Subcutaneous adipose tissue (tissue), 4 donors: ENCODE measurements around the gene NFATC2. TPM values are rescaled to one million over a fixed set of nuclear protein-coding genes. Genes with fewer than 3 reads are reported as not detected.

Experiments
- total RNA-seq, 4 donors: library from RNA; depleted of rRNA; stranded (reverse); fragments of >200 nt; gene quantifications; one replicate each; pipeline ENCODE4 v1.1.0, GENCODE V29; 2016
- TF ChIP-seq, protein P1 (sequence below): fragments of 450-650 bp; IDR thresholded peaks from one replicate; pipeline ENCODE4 v1.5.1; 2016; ENCODE audit warnings: low read depth, mild to moderate bottlenecking, control low read depth, antibody characterized with exemption, moderate library complexity

NFATC2 gene
- total RNA-seq, 4 donors from 2014 or later: 2.3 to 7.5 (median 5.8) TPM

DNA sequence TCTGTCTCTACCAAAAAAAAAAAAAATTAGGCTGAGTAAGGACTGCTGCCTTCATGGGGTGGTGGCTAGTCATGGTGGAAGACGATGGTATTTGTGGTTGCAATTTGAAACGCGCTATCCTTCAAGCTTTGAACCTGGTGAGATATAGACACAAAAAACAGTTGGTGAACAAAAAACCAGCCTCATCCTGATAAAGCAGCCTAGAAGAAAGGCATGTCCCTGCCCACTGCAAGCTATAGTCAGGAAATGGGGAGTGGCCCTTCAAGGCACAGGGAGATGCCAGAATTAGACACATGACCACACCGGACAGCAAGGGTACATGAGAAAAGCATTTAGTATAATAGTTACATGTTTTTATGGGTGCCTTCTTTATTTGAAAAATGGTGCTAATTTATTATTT lies 193.6 kb downstream of the NFATC2 start:
- TF ChIP-seq, protein P1, sequence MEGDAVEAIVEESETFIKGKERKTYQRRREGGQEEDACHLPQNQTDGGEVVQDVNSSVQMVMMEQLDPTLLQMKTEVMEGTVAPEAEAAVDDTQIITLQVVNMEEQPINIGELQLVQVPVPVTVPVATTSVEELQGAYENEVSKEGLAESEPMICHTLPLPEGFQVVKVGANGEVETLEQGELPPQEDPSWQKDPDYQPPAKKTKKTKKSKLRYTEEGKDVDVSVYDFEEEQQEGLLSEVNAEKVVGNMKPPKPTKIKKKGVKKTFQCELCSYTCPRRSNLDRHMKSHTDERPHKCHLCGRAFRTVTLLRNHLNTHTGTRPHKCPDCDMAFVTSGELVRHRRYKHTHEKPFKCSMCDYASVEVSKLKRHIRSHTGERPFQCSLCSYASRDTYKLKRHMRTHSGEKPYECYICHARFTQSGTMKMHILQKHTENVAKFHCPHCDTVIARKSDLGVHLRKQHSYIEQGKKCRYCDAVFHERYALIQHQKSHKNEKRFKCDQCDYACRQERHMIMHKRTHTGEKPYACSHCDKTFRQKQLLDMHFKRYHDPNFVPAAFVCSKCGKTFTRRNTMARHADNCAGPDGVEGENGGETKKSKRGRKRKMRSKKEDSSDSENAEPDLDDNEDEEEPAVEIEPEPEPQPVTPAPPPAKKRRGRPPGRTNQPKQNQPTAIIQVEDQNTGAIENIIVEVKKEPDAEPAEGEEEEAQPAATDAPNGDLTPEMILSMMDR: no peak

DNA sequence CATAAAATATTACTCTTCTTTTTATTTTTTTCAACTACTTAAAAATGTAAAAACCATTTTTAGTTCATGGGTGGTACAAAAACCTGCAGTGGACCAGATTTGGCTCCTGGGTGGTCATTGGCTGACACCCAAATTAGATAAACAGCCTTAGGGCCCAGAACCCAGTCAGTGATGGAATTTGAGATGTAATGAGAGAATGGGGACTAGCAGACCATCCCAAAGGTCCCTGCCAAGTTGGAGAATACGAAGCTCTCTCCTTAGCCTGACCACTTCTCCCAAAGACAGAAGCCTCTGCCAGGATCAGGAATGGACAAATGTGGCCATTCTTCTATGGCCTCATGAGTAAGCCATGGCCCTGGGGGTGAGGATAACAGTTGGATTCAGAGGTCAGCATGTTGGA lies 194.7 kb downstream of the NFATC2 start:
- TF ChIP-seq, protein P1: no peak

DNA sequence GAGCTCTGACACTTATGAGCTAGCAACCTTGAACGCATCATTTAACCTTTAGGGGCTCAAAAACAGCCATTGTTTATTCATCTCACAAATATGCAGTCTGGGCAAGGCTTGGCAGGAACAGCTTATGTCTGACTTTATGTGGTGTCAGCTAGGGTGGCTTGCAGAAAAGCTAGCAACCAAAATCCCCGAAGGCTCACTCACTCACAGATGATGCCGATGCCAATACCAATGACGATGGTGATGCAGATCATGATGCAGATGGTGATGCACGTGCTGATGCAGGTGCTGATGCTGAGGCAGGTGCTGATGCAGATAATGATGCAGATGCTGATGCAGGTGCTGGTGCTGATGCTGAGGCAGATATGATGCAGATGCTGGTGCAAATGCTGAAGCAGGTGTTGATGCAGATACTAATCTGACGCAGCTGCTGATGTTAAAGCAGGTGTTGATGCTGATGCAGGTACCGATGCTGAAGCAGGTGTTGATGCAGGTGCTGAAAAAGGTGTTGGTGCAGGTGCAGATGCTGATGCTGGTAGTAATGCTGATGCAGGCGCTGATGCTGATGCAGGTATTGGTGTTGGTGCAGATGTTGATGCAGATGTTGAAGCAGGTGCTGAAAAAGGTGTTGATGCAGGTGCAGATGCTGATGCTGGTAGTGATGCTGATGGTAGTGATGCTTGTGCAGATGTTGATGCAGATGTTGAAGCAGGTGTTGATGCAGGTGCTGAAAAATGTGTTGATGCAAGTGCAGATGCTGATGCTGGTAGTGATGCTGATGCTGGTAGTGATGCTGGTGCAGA lies 195.6 kb downstream of the NFATC2 start:
- TF ChIP-seq, protein P1: no peak

DNA sequence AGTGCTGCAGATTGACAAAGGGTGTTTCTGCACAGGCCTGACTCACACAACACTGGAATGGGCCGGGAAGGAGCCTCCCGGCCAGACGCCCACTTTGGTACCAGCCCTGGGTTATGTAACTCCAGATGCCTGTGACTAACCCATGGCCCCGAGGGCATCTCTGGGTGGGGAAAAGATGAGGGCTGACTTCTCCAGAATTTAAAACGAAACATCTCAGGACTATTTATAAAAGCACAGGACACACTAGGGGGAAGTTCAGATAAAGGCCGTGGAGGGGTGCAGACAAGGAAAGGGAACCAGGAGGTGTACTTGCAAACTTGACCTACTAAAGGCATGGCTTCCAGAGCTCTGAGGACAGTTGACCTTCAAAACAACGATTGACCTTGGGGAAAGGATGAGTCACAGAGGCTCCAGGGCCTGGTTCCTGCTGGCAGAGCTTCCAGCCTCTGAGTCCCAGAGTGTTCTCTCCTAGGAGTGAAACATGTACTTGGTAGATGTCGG lies 196.9 kb downstream of the NFATC2 start:
- TF ChIP-seq, protein P1: no peak

DNA sequence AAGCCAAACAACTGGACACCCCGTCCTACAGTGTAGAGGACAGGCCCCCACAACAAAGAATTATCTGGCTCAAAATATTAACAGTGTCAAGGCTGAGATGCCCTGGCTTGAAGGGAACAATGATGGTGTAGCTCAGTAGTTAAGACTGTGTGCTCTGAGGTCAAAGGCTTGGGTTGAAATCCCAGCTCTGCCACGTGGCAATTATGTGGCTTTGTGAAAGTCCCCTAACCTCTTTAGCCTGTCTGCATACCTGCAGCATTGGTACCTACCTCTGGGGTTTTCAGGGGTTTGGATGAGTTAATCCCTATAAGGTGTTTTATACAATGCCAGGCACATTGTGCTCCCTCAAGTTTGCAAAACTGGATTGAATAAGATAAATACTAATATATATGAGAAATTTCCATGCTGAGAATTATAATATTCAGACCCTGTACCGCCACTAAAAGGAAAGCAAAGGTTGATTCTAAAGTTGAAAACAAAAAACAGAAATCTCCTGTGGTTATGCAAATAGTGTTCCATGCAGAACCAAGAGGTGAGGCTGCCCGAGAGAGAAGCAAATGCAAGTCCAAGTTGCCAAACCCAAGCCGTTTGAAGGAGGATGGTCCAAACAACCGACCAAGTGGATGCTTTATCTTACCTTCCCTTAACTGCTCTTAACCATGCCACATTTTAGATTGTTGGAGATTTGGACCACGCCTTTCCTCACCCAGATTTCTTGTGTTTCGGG lies 199.8 kb downstream of the NFATC2 start:
- TF ChIP-seq, protein P1: no peak

DNA sequence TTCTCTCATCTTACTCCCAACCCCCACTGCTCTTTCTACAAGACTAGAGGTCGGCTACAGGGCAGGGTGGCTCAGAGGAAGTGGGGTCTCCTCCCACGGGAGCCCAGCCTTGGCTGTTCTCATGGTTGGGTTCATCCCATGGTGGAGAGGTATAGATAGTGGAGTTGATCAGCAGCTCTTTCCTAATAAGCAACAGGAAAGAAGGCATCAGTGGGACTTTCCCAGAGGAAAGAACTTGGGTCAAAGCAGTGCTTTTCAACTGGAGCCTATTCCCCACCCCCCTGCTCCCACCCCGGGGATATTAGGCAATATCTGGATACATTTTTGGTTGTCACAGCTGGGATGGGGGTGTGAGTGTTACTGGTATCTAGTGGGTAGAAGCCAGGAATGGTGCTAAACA lies 200.9 kb downstream of the NFATC2 start:
- TF ChIP-seq, protein P1: no peak

DNA sequence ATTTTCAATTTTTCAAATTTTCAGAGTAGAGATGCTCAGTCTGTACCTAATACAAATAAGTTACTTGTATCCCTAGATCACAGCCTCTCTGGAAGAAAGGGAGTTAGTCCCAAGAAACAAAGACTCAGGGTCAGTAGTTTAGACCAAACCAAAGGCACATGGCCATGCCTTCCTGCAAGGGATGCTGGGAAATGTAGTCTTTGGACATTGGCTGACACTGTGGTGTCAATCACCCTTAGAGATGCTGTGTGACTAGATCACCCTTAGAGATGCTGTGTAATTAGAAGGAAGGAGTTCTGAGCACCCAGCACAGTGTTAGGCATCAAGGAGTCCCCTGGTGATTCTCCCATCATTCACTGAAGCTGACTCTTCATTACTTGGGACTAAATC lies 202.1 kb downstream of the NFATC2 start:
- TF ChIP-seq, protein P1: no peak
